ENCODE results near the gene RAB43. TPM values are rescaled to one million over a fixed set of nuclear protein-coding genes. Genes with fewer than 3 reads are reported as not detected.
A peak's percentile ranks its signal among the peaks of the same experiment; 100 is the strongest.
"Not testable (repeated sequence)": the region's sequence is repeated elsewhere in the genome, so short reads cannot be mapped to it uniquely, and the experiment has no call there.

The RAB43 gene
- total RNA-seq, 1 donor, result 13.4 TPM

DNA sequence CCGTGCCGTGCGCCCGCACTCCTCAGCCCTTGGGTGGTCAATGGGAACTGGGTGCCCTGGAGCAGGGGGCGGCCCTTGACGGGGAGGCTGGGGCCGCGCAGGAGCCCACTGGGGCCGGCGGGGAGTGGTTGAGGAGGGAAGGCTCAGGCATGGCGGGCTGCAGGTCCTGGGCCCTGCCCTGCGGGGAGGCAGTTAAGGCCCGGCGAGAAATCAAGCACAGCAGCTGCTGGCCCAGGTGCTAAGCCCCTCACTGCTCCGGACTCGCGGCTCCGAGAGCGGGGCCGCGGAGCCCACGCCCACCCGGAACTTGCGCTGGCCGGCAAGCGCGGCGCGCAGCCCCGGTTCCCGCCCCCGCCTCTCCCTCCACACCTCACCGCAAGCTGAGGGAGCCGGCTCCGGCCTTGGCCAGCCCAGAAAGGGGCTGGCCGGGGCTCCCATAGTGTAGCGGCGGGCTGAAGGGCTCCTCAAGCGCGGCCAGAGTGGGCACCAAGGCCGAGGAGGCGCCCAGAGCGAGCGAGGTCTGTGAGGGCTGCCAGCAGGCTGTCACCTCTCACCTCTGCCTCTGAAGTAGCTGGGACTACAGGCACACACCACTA lies 53.2 kb downstream of the RAB43 start:
- H3K9me3 ChIP-seq (ENCODE audit: low read depth, low read length), result no peaks in the 10 kb centered on the region
- H2AFZ ChIP-seq (ENCODE audit: low read length), result peak overlapping the region; percentile 72
- no peaks in the 10 kb centered on the region for H3K79me2 ChIP-seq (ENCODE audit: insufficient read depth, low read length)
- no peaks in the 10 kb centered on the region for H4K20me1 ChIP-seq (ENCODE audit: insufficient read depth, low read length)
- TF ChIP-seq, protein P1, sequence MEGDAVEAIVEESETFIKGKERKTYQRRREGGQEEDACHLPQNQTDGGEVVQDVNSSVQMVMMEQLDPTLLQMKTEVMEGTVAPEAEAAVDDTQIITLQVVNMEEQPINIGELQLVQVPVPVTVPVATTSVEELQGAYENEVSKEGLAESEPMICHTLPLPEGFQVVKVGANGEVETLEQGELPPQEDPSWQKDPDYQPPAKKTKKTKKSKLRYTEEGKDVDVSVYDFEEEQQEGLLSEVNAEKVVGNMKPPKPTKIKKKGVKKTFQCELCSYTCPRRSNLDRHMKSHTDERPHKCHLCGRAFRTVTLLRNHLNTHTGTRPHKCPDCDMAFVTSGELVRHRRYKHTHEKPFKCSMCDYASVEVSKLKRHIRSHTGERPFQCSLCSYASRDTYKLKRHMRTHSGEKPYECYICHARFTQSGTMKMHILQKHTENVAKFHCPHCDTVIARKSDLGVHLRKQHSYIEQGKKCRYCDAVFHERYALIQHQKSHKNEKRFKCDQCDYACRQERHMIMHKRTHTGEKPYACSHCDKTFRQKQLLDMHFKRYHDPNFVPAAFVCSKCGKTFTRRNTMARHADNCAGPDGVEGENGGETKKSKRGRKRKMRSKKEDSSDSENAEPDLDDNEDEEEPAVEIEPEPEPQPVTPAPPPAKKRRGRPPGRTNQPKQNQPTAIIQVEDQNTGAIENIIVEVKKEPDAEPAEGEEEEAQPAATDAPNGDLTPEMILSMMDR (IDR thresholded peaks at IDR 0.05; ENCODE audit: extremely low read depth, low read depth, low read length), result no peak
- H3K27me3 ChIP-seq (ENCODE audit: insufficient read depth, low read length), result no peaks in the 10 kb centered on the region
- DNase-seq (ENCODE audit: insufficient read length, low spot score, missing footprints), result no peak
- H3K27ac ChIP-seq (ENCODE audit: low read depth, low read length), result no peak overlapping the region
- H3K4me3 ChIP-seq (ENCODE audit: insufficient read depth, low read length), result peak overlapping the region; percentile 60
- H3K36me3 ChIP-seq (ENCODE audit: insufficient read depth, low read length), result no peaks in the 10 kb centered on the region
- no peaks in the 10 kb centered on the region for H3K4me1 ChIP-seq (ENCODE audit: insufficient read depth, low read length)
- H3K4me2 ChIP-seq (ENCODE audit: insufficient read depth, low read length), result peak overlapping the region; percentile 70

DNA sequence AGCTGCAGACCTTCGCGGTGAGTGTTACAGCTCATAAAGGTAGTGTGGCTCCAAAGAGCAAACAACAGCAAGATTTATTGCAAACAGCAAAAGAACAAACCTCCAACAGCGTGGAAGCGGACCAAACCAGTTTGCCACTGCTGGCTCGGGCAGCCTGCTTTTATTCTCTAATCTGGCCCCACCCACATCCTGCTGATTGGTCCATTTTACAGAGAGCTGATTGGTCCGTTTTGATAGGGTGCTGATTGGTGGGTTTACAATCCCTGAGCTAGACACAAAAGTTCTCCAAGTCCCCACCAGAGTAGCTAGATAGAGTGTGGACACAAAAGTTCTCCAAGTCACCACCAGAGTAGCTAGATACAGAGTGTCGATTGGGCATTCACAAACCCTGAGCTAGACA lies 53.9 kb downstream of the RAB43 start:
- not testable (repeated sequence) for H3K4me2 ChIP-seq (ENCODE audit: insufficient read depth, low read length); H3K79me2 ChIP-seq (ENCODE audit: insufficient read depth, low read length); H3K4me1 ChIP-seq (ENCODE audit: insufficient read depth, low read length); H2AFZ ChIP-seq (ENCODE audit: low read length); H3K4me3 ChIP-seq (ENCODE audit: insufficient read depth, low read length); H3K36me3 ChIP-seq (ENCODE audit: insufficient read depth, low read length); H3K27me3 ChIP-seq (ENCODE audit: insufficient read depth, low read length); H4K20me1 ChIP-seq (ENCODE audit: insufficient read depth, low read length); H3K27ac ChIP-seq (ENCODE audit: low read depth, low read length); H3K9me3 ChIP-seq (ENCODE audit: low read depth, low read length); DNase-seq (ENCODE audit: insufficient read length, low spot score, missing footprints)

DNA sequence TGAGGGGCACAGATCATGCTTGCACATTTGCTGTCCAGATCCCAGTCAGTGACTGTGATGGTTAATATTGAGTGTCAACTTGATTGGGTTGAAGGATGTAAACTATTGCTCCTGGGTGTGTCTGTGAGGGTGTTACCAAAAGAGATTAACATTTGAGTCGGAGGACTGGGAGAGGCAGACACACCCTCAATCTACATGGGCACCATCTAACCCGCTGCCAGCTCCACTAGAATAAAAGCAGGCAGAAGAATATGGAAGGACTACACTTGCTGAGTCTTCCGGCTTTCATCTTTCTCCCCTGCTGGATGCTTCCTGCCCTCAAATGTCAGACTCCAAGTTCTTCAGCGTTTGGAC lies 55.9 kb downstream of the RAB43 start:
- no peak for DNase-seq (ENCODE audit: insufficient read length, low spot score, missing footprints)
- no peak overlapping the region for H3K4me3 ChIP-seq (ENCODE audit: insufficient read depth, low read length)
- H3K27ac ChIP-seq (ENCODE audit: low read depth, low read length), result no peak overlapping the region
- no peaks in the 10 kb centered on the region for H3K36me3 ChIP-seq (ENCODE audit: insufficient read depth, low read length)
- H3K9me3 ChIP-seq (ENCODE audit: low read depth, low read length), result no peaks in the 10 kb centered on the region
- H3K27me3 ChIP-seq (ENCODE audit: insufficient read depth, low read length), result no peaks in the 10 kb centered on the region
- H4K20me1 ChIP-seq (ENCODE audit: insufficient read depth, low read length), result no peaks in the 10 kb centered on the region
- no peak overlapping the region for H3K4me2 ChIP-seq (ENCODE audit: insufficient read depth, low read length)
- TF ChIP-seq, protein P1 (IDR thresholded peaks at IDR 0.05; ENCODE audit: extremely low read depth, low read depth, low read length), result no peak
- H3K79me2 ChIP-seq (ENCODE audit: insufficient read depth, low read length), result no peaks in the 10 kb centered on the region
- no peaks in the 10 kb centered on the region for H3K4me1 ChIP-seq (ENCODE audit: insufficient read depth, low read length)
- no peak overlapping the region for H2AFZ ChIP-seq (ENCODE audit: low read length)

DNA sequence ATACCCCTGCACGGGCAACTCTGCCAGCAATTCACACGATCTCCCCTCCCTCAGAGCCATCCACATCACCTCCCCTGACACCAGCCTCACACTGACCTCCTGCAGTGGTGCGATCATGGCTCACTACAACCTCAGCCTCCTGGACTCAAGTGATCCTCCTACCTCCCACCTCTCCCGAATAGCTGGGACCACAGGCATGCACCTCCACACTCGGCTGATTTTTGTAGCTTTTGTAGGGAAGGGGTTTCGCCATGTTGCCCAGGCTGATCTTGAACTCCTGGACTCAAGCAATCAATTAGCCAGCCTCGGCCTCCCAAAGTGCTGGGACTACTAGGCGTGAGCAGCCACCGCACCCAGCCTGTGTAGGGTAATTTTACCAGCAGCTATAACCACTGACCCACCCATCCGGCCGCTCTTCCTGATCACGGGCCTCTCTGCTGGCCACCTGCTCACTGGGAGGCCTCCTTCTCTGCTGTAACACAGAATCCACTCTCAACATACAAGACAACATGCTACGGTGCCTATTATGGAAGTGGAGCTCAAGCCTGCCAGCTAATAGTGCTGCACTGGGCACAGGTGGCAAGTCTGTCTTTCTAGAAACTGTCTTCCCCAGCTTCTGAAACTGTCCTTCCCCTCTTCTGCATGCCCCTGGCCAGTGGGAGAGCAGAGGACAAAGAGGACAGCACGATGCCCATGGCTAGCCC lies 56.4 kb downstream of the RAB43 start:
- no peaks in the 10 kb centered on the region for H3K79me2 ChIP-seq (ENCODE audit: insufficient read depth, low read length)
- no peaks in the 10 kb centered on the region for H3K9me3 ChIP-seq (ENCODE audit: low read depth, low read length)
- DNase-seq (ENCODE audit: insufficient read length, low spot score, missing footprints), result peak; percentile 68
- H3K4me1 ChIP-seq (ENCODE audit: insufficient read depth, low read length), result no peaks in the 10 kb centered on the region
- no peaks in the 10 kb centered on the region for H3K27me3 ChIP-seq (ENCODE audit: insufficient read depth, low read length)
- no peaks in the 10 kb centered on the region for H3K36me3 ChIP-seq (ENCODE audit: insufficient read depth, low read length)
- no peaks in the 10 kb centered on the region for H4K20me1 ChIP-seq (ENCODE audit: insufficient read depth, low read length)
- no peak overlapping the region for H3K4me3 ChIP-seq (ENCODE audit: insufficient read depth, low read length)
- TF ChIP-seq, protein P1 (IDR thresholded peaks at IDR 0.05; ENCODE audit: extremely low read depth, low read depth, low read length), result no peak
- H2AFZ ChIP-seq (ENCODE audit: low read length), result no peak overlapping the region
- no peak overlapping the region for H3K27ac ChIP-seq (ENCODE audit: low read depth, low read length)
- H3K4me2 ChIP-seq (ENCODE audit: insufficient read depth, low read length), result no peak overlapping the region
